GM13976 (cell line): ENCODE results near the gene CDK10.

Experiments
- DNase-seq: peaks from one replicate; pipeline ENCODE4 v3.0.0; 2012; ENCODE audit warnings: low spot score
- in situ Hi-C: fragments of 300-500 bp; cut with MboI; formaldehyde crosslinking; loops from one replicate; pipeline ENCODE4 v1.12.0; 2022; ENCODE audit warnings: low sequenced_read_pairs, mixed read lengths, inconsistent platforms; ENCODE audit not compliant: unreplicated experiment
- TF ChIP-seq, protein P1 (sequence below): IDR thresholded peaks from 2 replicates; pipeline ENCODE4 v1.5.1; 2012; ENCODE audit warnings: borderline replicate concordance, mild to moderate bottlenecking; ENCODE audit not compliant: insufficient read depth; ENCODE audit errors: extremely low read depth, missing control alignments, control extremely low read depth

Gene CDK10

DNA sequence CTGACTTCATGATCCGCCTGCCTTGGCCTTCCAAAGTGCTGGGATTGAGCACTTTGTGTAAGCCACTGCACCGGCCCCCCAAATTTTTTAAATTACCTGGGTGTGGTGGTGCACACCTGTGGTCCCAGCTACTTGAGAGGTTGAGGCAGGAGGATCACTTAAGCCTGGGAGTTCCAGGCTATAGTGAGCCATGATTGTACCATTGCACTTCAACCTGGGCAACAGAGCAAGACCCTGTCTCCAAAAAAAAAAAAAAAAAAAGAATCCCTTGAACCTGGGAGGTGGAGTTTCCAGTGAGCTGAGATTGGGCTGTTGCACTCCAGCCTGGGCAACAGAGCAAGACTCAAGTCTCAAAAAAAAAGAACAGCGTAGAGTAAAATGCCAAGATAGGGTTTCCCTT lies 50.1 kb downstream of the CDK10 start:
- DNase-seq = no peak
- TF ChIP-seq, protein P1, sequence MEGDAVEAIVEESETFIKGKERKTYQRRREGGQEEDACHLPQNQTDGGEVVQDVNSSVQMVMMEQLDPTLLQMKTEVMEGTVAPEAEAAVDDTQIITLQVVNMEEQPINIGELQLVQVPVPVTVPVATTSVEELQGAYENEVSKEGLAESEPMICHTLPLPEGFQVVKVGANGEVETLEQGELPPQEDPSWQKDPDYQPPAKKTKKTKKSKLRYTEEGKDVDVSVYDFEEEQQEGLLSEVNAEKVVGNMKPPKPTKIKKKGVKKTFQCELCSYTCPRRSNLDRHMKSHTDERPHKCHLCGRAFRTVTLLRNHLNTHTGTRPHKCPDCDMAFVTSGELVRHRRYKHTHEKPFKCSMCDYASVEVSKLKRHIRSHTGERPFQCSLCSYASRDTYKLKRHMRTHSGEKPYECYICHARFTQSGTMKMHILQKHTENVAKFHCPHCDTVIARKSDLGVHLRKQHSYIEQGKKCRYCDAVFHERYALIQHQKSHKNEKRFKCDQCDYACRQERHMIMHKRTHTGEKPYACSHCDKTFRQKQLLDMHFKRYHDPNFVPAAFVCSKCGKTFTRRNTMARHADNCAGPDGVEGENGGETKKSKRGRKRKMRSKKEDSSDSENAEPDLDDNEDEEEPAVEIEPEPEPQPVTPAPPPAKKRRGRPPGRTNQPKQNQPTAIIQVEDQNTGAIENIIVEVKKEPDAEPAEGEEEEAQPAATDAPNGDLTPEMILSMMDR = no peak
- in situ Hi-C loops = no loop called here

DNA sequence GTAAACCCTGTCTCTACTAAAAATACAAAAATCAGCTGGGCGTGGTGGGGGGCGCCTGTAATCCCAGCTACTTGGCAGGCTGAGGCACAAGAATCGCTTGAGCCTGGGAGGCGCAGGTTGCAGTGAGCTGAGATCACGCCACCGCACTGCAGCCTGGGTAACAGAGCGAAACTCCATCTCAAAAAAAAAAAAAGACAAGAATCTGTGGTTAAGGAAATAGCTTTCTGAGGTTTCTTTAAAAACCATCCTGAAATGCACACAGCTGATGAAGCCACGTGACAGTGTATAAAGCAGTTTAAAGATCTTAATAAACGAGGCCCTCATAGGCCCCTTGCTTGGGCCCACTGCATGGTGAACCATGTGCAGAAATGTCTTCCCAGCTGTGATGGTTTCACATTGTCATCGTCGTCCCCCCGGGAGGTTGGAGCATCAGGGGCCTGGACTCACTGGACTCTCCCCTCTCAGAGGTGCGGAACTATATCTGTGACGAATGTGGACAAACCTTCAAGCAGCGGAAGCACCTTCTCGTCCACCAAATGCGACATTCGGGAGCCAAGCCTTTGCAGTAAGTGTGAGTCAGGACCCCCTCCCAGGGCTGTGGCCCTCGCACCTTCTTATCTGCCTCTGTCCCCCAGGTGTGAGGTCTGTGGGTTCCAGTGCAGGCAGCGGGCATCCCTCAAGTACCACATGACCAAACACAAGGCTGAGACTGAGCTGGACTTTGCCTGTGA lies 51.0 kb downstream of the CDK10 start:
- TF ChIP-seq, protein P1 = no peak
- DNase-seq = no peak
- in situ Hi-C loops = no loop called here

DNA sequence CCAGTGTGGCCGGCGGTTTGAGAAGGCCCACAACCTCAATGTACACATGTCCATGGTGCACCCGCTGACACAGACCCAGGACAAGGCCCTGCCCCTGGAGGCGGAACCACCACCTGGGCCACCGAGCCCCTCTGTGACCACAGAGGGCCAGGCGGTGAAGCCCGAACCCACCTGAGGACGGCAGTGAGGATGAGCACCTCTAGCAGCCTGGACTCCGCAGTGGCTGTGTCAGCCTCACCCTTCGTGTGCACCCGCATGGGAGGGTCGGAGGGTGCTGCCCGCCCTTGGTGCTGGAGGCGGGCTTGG lies 51.5 kb downstream of the CDK10 start:
- in situ Hi-C loops = no loop called here
- TF ChIP-seq, protein P1 = no peak
- DNase-seq = no peak

DNA sequence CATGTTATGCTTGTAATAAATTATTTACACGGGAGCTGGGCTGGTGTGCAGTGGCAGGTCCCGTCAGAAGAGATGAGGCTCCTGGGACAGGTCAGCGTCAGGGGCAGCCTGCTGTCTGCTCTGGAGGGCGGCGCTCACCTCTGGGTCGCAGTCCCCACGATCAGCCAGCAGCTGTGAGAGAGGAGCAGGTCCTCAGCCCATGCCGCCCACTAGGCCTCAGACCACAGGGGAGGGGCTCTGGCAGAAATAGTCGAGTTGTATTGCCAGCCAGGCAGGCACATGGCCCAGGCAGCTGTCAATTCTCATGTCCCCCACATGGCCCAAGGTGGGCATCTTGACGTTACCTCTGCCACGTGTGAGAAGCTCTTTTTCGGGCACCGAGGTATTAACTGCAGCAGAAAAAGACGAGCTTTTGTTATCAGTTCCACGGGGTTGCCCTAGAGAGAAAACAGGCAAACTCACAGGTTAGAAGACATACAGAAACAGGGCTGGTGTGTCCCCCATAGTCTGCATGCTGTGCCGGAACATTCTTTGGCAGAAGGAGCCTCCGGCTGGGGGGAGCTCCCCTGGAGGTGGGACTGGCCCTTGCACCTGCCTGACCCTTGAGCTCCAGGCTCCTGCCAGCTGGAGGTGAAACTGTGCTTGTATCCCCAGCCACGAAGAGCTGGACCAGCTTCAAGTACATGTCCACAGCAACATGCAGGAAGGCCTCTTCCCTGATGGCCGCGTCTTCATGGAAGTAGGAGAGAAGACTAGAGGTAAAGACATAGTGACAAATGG lies 52.2 kb downstream of the CDK10 start:
- in situ Hi-C loops = no loop called here
- no peak for DNase-seq
- TF ChIP-seq, protein P1 = no peak

DNA sequence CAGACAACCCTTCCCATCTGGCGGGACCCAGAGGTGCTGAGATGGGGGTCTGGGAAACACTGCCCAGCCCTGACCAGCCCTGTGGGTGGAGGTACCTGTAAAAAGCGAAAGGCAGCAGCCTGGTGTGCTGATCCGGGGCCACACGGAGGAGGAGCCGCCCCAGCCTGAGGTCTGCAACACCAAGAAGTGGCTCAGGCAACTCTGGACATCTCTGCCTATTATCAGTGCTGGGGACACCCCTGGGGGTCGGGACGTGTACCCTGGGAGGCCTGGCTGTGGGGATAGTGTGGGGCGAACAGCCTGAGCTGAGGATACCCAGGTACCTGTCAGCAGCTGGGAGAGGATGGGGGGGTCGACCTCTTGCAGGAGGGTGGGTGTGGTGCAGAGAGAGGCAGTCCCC lies 52.9 kb downstream of the CDK10 start:
- in situ Hi-C loops = no loop called here
- TF ChIP-seq, protein P1 = no peak
- DNase-seq = no peak

DNA sequence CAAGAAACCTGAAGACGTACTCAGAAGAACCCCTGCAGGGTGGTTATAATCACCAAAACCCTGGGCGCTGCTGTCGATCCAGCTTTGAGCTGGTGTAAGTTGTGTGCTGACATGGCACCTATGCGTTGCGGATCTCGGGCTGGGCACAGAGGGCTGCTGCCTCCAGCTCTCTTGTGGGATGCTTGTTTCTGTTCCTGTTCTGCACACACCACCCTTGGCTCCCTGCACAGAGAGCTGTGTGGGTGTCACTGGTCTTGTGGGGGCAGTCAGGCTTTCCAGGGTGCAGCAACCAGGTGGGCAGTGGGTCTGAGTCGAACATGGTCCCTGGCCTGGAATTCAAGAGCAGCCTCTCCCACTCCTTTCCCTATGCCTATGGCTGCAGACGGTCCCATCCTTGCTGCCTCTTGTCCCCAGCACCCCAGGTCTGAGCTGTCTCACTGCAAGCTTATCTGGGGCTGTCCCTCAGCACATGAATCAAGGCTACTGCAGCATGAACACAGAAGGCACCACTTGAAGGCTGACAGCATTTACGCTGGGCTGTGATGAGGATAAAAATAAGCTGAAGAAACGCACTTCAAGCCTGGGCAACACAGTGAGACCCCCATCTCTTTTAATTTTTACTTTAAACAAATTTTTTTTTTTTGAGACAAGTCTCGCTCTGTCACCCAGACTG lies 55.0 kb downstream of the CDK10 start:
- TF ChIP-seq, protein P1 = no peak
- in situ Hi-C loops = no loop called here
- DNase-seq = no peak
